ENCODE results near the gene SYT9. TPM values are rescaled to one million over a fixed set of nuclear protein-coding genes. Genes with fewer than 3 reads are reported as not detected.
A peak's percentile ranks its signal among the peaks of the same experiment; 100 is the strongest.

The SYT9 gene
- total and polyA plus RNA-seq, 2 experiments from 2014 or later, result not detected

GRCh38 chr11:7489376-7489775 is 237.7 kb downstream of the SYT9 start:
- 74 to 75% methylated on average over 2 of the region's 2 CpGs for WGBS, 2 experiments (ENCODE audit: low coverage in 1 of 2, low lambda C conversion rate in 2 of 2, missing lambda C conversion rate in 2 of 2)
- H3K27ac ChIP-seq, result no peak overlapping the region
- TF ChIP-seq EZH2 (IDR thresholded peaks at IDR 0.05; ENCODE audit: insufficient read depth, poor library complexity, severe bottlenecking) (no peak), EZH2phosphoT487 (IDR thresholded peaks at IDR 0.05; ENCODE audit: insufficient read depth, low read depth) (no peak)
- no peaks in the 10 kb centered on the region for H3K27me3 ChIP-seq (replicated peaks; ENCODE audit: insufficient read depth)
- H3K4me3 ChIP-seq, result no peak overlapping the region
- peaks cover 36% of the 10 kb centered on the region for H3K4me1 ChIP-seq (ENCODE audit: insufficient read depth)
- H4K20me1 ChIP-seq (ENCODE audit: insufficient read depth), result no peaks in the 10 kb centered on the region
- H3K9me2 ChIP-seq (ENCODE audit: insufficient read depth), result no peaks in the 10 kb centered on the region
- peak; percentile 10 for DNase-seq
- H2AFZ ChIP-seq, result no peak overlapping the region
- H3K9me3 ChIP-seq (ENCODE audit: low read depth), result no peaks in the 10 kb centered on the region
- H3K4me2 ChIP-seq (ENCODE audit: unreplicated experiment), result peak overlapping the region; percentile 17
- no peaks in the 10 kb centered on the region for H3K79me2 ChIP-seq (ENCODE audit: insufficient read depth)
- no peaks in the 10 kb centered on the region for H3K36me3 ChIP-seq (ENCODE audit: low read depth)
- in situ Hi-C loops (cut with MboI), result no loop called here
- no peak overlapping the region for H3K9ac ChIP-seq
- H3F3A ChIP-seq (ENCODE audit: insufficient read depth), result peaks cover 18% of the 10 kb centered on the region; the same call in 1 of the 2 replicates

- 26 to 33% methylated on average over 4 of the region's 4 CpGs for WGBS, 2 experiments (ENCODE audit: low coverage in 1 of 2, low lambda C conversion rate in 2 of 2, missing lambda C conversion rate in 2 of 2)
- Histone ChIP-seq H3K4me3 (no peak overlapping the region), H3K4me2 (ENCODE audit: unreplicated experiment) (peak overlapping the region; percentile 17), H4K20me1 (ENCODE audit: insufficient read depth) (no peaks in the 10 kb centered on the region), H3F3A (ENCODE audit: insufficient read depth) (peaks cover 18% of the 10 kb centered on the region; the same call in 1 of the 2 replicates), H3K4me1 (ENCODE audit: insufficient read depth) (peaks cover 33% of the 10 kb centered on the region), H3K9me3 (ENCODE audit: low read depth) (no peaks in the 10 kb centered on the region), H3K79me2 (ENCODE audit: insufficient read depth) (no peaks in the 10 kb centered on the region), H2AFZ (peak overlapping the region; percentile 27; the same call in 1 of the 2 replicates), H3K9me2 (ENCODE audit: insufficient read depth) (no peaks in the 10 kb centered on the region), H3K27ac (peak overlapping the region; percentile 48), H3K27me3 (replicated peaks; ENCODE audit: insufficient read depth) (no peaks in the 10 kb centered on the region), H3K9ac (no peak overlapping the region), H3K36me3 (ENCODE audit: low read depth) (no peaks in the 10 kb centered on the region)
- in situ Hi-C loops (cut with MboI), result no loop called here
- TF ChIP-seq EZH2phosphoT487 (IDR thresholded peaks at IDR 0.05; ENCODE audit: insufficient read depth, low read depth), result no peak
- no peak for TF ChIP-seq EZH2 (IDR thresholded peaks at IDR 0.05; ENCODE audit: insufficient read depth, poor library complexity, severe bottlenecking)
- peak; percentile 85 for DNase-seq
These were observed 238.3 kb downstream of the SYT9 start for GRCh38 chr11:7490054-7490453.

GRCh38 chr11:7490535-7490934 is 238.8 kb downstream of the SYT9 start:
- in situ Hi-C loops (cut with MboI), result no loop called here
- TF ChIP-seq EZH2phosphoT487 (IDR thresholded peaks at IDR 0.05; ENCODE audit: insufficient read depth, low read depth) (no peak), EZH2 (IDR thresholded peaks at IDR 0.05; ENCODE audit: insufficient read depth, poor library complexity, severe bottlenecking) (no peak)
- no peaks in the 10 kb centered on the region for H3K27me3 ChIP-seq (replicated peaks; ENCODE audit: insufficient read depth)
- no peak overlapping the region for H3K4me3 ChIP-seq
- peaks cover 18% of the 10 kb centered on the region; the same call in 1 of the 2 replicates for H3F3A ChIP-seq (ENCODE audit: insufficient read depth)
- DNase-seq, result peak; percentile 65
- peaks cover 33% of the 10 kb centered on the region for H3K4me1 ChIP-seq (ENCODE audit: insufficient read depth)
- no peak overlapping the region for H3K9ac ChIP-seq
- no peaks in the 10 kb centered on the region for H3K9me3 ChIP-seq (ENCODE audit: low read depth)
- no peak overlapping the region for H3K4me2 ChIP-seq (ENCODE audit: unreplicated experiment)
- H4K20me1 ChIP-seq (ENCODE audit: insufficient read depth), result no peaks in the 10 kb centered on the region
- peak overlapping the region; percentile 48 for H3K27ac ChIP-seq
- H3K79me2 ChIP-seq (ENCODE audit: insufficient read depth), result no peaks in the 10 kb centered on the region
- no peaks in the 10 kb centered on the region for H3K36me3 ChIP-seq (ENCODE audit: low read depth)
- no peaks in the 10 kb centered on the region for H3K9me2 ChIP-seq (ENCODE audit: insufficient read depth)
- peak overlapping the region; percentile 27; the same call in 1 of the 2 replicates for H2AFZ ChIP-seq
- 21 to 24% methylated on average over 1 of the region's 1 CpG for WGBS, 2 experiments (ENCODE audit: low coverage in 1 of 2, low lambda C conversion rate in 2 of 2, missing lambda C conversion rate in 2 of 2)

GRCh38 chr11:7492253-7492652 is 240.5 kb downstream of the SYT9 start:
- no peak overlapping the region for H3K4me2 ChIP-seq (ENCODE audit: unreplicated experiment)
- no peak overlapping the region for H3K9ac ChIP-seq
- no peak overlapping the region for H3K4me3 ChIP-seq
- peaks cover 17% of the 10 kb centered on the region for H3K4me1 ChIP-seq (ENCODE audit: insufficient read depth)
- in situ Hi-C loops (cut with MboI), result no loop called here
- H3K36me3 ChIP-seq (ENCODE audit: low read depth), result no peaks in the 10 kb centered on the region
- H3K27me3 ChIP-seq (replicated peaks; ENCODE audit: insufficient read depth), result no peaks in the 10 kb centered on the region
- no peak overlapping the region for H3K27ac ChIP-seq
- no peaks in the 10 kb centered on the region for H4K20me1 ChIP-seq (ENCODE audit: insufficient read depth)
- no peak for TF ChIP-seq EZH2phosphoT487 (IDR thresholded peaks at IDR 0.05; ENCODE audit: insufficient read depth, low read depth)
- no peak for TF ChIP-seq EZH2 (IDR thresholded peaks at IDR 0.05; ENCODE audit: insufficient read depth, poor library complexity, severe bottlenecking)
- H3F3A ChIP-seq (ENCODE audit: insufficient read depth), result peaks cover 8% of the 10 kb centered on the region; the same call in 1 of the 2 replicates
- H3K79me2 ChIP-seq (ENCODE audit: insufficient read depth), result no peaks in the 10 kb centered on the region
- H2AFZ ChIP-seq, result no peak overlapping the region
- DNase-seq, result no peak
- H3K9me2 ChIP-seq (ENCODE audit: insufficient read depth), result no peaks in the 10 kb centered on the region
- no peaks in the 10 kb centered on the region for H3K9me3 ChIP-seq (ENCODE audit: low read depth)
- WGBS, 2 experiments (ENCODE audit: low coverage in 1 of 2, low lambda C conversion rate in 2 of 2, missing lambda C conversion rate in 2 of 2), result 76 to 84% methylated on average over 1 of the region's 1 CpG
